Transverse colon (tissue), 4 donors: ENCODE measurements around the gene RAPGEF4. TPM values are rescaled to one million over a fixed set of nuclear protein-coding genes. Genes with fewer than 3 reads are reported as not detected.

Experiments used
- DNase-seq: peaks from one replicate; pipeline ENCODE4 v3.0.0-alpha.2; 2019
- H3K27ac ChIP-seq, 4 donors: fragments of 200-600 bp; sonication (generic); 2 replicates each; pipeline ENCODE4 v1.5.1; 2016 to 2018; ENCODE audit warnings: inconsistent platforms in 4 of 4
- H3K27me3 ChIP-seq: fragments of 200-600 bp; sonication (generic); 2 replicates; pipeline ENCODE4 v1.5.1; 2017; ENCODE audit warnings: inconsistent platforms
- H3K36me3 ChIP-seq, 4 donors: fragments of 200-600 bp; sonication (generic); 2 replicates each; pipeline ENCODE4 v1.5.1; 2017 to 2019; ENCODE audit warnings: inconsistent platforms in 4 of 4
- H3K4me1 ChIP-seq, 4 donors: fragments of 200-600 bp; sonication (generic); 2 replicates each; pipeline ENCODE4 v1.5.1; 2017 to 2020; ENCODE audit warnings: inconsistent platforms in 4 of 4
- H3K4me3 ChIP-seq, 4 donors: fragments of 200-600 bp; sonication (generic); 1 replicate in 1 of 4; 2 replicates in 3 of 4; pipeline versions ENCODE4 v1.5.1 to v1.6.1; 2017 to 2019; ENCODE audit warnings: inconsistent platforms in 4 of 4
- H3K9me3 ChIP-seq, 2 donors: fragments of 200-600 bp; sonication (generic); 2 replicates each; pipeline ENCODE4 v1.5.1; 2017 to 2019; ENCODE audit warnings: inconsistent platforms in 2 of 2
- EP300 ChIP-seq: sonication (generic); formaldehyde crosslinking; IDR thresholded peaks from one replicate; pipeline ENCODE4 v1.6.1; 2017; ENCODE audit warnings: antibody characterized with exemption, low read depth
- POLR2A ChIP-seq: fragments of 450-650 bp; IDR thresholded peaks from one replicate; pipeline ENCODE4 v1.6.1; 2016; ENCODE audit warnings: antibody characterized with exemption, mild to moderate bottlenecking, moderate library complexity
- POLR2AphosphoS5 ChIP-seq, 3 donors: sonication (generic); formaldehyde crosslinking; IDR thresholded peaks; one replicate each; pipeline ENCODE4 v1.6.1; 2016; ENCODE audit warnings: antibody characterized with exemption in 3 of 3
- WGBS, 2 donors: methylation state at CpG; one replicate each; pipeline ENCODE4 v1.1.5; 2018; ENCODE audit warnings: low coverage in 1 of 2; 5-methylcytosine and 5-hydroxymethylcytosine counted together
- in situ Hi-C, 4 donors: fragments of 200-750 bp; cut with MboI; loops; one replicate each; pipeline versions ENCODE4 v1.15.0 to v1.15.1; 2017; ENCODE audit warnings: low sequenced_read_pairs in 3 of 4, low pct_ligation_motif_present in 1 of 4, low pct_unique_long_range_greater_than_20kb in 1 of 4
- intact Hi-C: fragments of 100-400 bp; cut with DNase I; formaldehyde crosslinking; loops from one replicate; pipeline ENCODE4 v1.15.1; 2023; ENCODE audit warnings: low total_unique reads
- total RNA-seq, 4 donors: library from RNA; depleted of rRNA; stranded (reverse); fragments of >200 nt; gene quantifications; one replicate each; pipeline ENCODE4 v1.1.0, GENCODE V29; 2016
- TF ChIP-seq, protein P1 (sequence below), 5 experiments: fragments of 200-600 bp in 3 of 5; fragments of 450-650 bp in 2 of 5; sonication (generic) in 3 of 5; IDR thresholded peaks; 1 replicate in 2 of 5; 2 replicates in 3 of 5; pipeline ENCODE4 v1.5.1; 2016 to 2017; ENCODE audit warnings: antibody characterized with exemption in 5 of 5, inconsistent platforms in 3 of 5, mild to moderate bottlenecking in 2 of 5, moderate library complexity in 1 of 5

RAPGEF4 gene
- total RNA-seq, 4 donors from 2014 or later = 1.4 to 12.3 (median 2.2) TPM; not detected in 1

DNA sequence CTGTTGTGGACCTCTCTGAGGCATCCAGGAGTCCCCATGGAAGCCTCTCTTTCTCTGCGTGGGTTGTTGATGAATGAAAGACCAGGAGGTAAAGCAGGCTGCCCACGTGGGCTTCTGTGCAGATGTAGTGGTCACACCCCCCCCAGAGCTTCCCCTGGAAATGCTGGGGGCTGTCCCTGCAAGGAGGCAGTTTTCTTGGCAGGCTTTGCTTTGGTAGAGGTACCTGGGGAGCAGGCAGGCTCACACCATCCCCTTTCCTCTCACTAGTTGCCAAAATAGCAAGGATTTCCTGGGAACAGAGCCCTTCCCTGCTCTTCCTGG lies 242.4 kb downstream of the RAPGEF4 start:
- no peak for DNase-seq
- Histone ChIP-seq H3K36me3 (no peaks in the 10 kb centered on the region), H3K9me3 (no peaks in the 10 kb centered on the region), H3K27me3 (peaks cover 5% of the 10 kb centered on the region), H3K4me3 (no peak overlapping the region), H3K4me1 (peaks cover 0 to 9% (median 0%) of the 10 kb centered on the region in 4 donors), H3K27ac (no peak overlapping the region)
- TF ChIP-seq POLR2A (no peak), EP300 (no peak), POLR2AphosphoS5 (IDR thresholded peaks at IDR 0.05) (no peak)
- TF ChIP-seq, protein P1, sequence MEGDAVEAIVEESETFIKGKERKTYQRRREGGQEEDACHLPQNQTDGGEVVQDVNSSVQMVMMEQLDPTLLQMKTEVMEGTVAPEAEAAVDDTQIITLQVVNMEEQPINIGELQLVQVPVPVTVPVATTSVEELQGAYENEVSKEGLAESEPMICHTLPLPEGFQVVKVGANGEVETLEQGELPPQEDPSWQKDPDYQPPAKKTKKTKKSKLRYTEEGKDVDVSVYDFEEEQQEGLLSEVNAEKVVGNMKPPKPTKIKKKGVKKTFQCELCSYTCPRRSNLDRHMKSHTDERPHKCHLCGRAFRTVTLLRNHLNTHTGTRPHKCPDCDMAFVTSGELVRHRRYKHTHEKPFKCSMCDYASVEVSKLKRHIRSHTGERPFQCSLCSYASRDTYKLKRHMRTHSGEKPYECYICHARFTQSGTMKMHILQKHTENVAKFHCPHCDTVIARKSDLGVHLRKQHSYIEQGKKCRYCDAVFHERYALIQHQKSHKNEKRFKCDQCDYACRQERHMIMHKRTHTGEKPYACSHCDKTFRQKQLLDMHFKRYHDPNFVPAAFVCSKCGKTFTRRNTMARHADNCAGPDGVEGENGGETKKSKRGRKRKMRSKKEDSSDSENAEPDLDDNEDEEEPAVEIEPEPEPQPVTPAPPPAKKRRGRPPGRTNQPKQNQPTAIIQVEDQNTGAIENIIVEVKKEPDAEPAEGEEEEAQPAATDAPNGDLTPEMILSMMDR (IDR thresholded peaks at IDR 0.05) = no peak
- in situ Hi-C loops = no loop called here
- intact Hi-C loops = no loop called here
- 55% methylated on average over 2 of the region's 2 CpGs; no CpG with 5 or more reads in 1 of the 2 donors for WGBS, 2 donors

DNA sequence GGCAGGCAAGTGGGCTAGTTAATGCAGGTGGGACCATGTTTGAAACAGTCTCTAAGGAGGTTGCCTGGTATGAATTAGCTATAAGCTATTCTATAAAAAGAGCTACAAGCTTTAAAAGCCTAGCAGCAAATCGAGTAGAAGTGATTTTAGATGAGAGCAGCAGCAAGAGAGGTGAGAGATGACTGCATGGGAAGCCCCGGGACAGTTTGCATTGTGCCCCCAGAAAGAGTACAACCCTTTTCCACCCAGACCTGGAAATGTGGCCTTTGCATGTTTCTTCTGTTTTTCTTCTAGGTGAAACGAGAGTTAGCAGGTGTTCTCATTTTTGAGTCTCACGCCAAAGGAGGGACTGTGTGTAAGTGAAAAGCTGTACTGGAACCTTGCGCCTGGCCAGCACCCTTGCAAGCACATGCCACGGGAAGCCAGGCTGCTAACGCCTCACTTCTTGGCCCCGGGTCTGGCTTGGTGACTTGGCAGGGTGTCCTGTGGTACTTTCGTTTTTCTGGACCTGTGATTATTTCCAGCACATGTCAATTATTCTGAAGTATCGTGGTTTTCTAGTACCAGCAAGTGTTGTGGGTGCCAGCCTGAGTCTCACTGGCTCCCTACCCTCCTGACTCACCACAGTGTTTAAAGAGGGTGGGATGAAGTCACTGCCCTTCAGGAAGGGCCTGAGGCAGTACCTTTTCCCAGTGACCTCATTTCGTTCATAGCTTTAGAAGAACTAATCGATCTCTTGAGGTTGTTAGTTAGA lies 249.7 kb downstream of the RAPGEF4 start:
- WGBS, 2 donors = 62% methylated on average over 12 of the region's 12 CpGs; no CpG with 5 or more reads in 1 of the 2 donors
- Histone ChIP-seq H3K4me1 (peaks cover 0 to 3% (median 0%) of the 10 kb centered on the region in 4 donors), H3K36me3 (no peaks in the 10 kb centered on the region), H3K27me3 (no peaks in the 10 kb centered on the region), H3K27ac (no peak overlapping the region), H3K9me3 (no peaks in the 10 kb centered on the region), H3K4me3 (no peak overlapping the region)
- intact Hi-C loops (no loop called here), in situ Hi-C loops (no loop called here)
- DNase-seq = no peak
- TF ChIP-seq EP300 (no peak), POLR2A (no peak), POLR2AphosphoS5 (IDR thresholded peaks at IDR 0.05) (no peak)
- TF ChIP-seq, protein P1 (IDR thresholded peaks at IDR 0.05) = no peak

DNA sequence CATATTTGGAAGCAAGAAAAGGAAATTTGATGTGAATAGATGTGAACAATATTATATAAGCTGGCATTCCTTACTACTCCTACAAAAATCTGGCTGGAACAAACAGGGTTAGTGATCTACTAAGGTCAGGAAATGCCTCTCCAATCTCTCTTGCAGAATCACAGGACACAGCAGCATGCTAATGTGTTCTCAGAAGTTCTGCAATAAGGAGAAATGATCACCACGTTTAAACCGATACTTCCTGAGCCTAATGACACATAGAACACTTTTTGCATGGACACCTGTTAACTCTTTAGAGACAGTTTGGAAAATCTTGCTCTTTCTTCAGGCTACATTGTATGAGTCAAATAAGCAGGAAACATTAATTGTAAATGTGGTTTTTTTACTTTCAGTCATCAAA lies 250.4 kb downstream of the RAPGEF4 start:
- intact Hi-C loops (no loop called here), in situ Hi-C loops (no loop called here)
- Histone ChIP-seq H3K27me3 (no peaks in the 10 kb centered on the region), H3K27ac (no peak overlapping the region), H3K36me3 (no peaks in the 10 kb centered on the region), H3K9me3 (no peaks in the 10 kb centered on the region), H3K4me1 (peaks cover 0 to 3% (median 0%) of the 10 kb centered on the region in 4 donors), H3K4me3 (no peak overlapping the region)
- no peak for DNase-seq
- TF ChIP-seq POLR2AphosphoS5 (IDR thresholded peaks at IDR 0.05) = no peak
- 23 to 29% methylated on average over 2 of the region's 2 CpGs for WGBS, 2 donors

DNA sequence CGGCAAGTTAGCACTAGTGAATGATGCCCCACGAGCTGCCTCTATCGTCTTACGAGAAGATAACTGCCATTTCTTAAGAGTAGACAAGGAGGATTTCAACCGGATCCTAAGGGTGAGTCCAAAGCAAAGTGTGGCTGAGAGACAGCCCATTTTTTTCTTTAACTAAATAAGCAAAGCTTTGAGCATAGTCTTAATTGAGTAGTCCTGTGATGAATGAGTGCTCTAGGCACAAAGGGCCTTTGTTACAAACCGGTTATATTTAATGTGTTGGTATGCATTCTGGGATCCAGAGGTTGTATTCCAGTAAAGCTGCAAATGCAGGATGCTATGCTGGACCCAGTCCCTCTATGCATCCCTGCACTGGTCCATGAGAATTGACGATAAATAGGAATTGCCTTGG lies 253.1 kb downstream of the RAPGEF4 start:
- Histone ChIP-seq H3K27me3 (no peaks in the 10 kb centered on the region), H3K4me1 (peaks cover 0 to 3% (median 0%) of the 10 kb centered on the region in 4 donors), H3K4me3 (no peak overlapping the region), H3K27ac (no peak overlapping the region), H3K9me3 (no peaks in the 10 kb centered on the region), H3K36me3 (no peaks in the 10 kb centered on the region)
- in situ Hi-C loops (no loop called here), intact Hi-C loops (no loop called here)
- 80 to 82% methylated on average over 7 of the region's 7 CpGs for WGBS, 2 donors
- DNase-seq = no peak
- TF ChIP-seq EP300 (no peak), POLR2A (no peak), POLR2AphosphoS5 (IDR thresholded peaks at IDR 0.05) (no peak)
- TF ChIP-seq, protein P1 (IDR thresholded peaks at IDR 0.05) = no peak
